ENCODE data around the gene SGIP1. TPM values are rescaled to one million over a fixed set of nuclear protein-coding genes. Genes with fewer than 3 reads are reported as not detected.

SGIP1 gene
- total RNA-seq, 2 donors from 2014 or later = 1.0 to 2.4 TPM

GRCh38 chr1:66520655-66521054 is 13.3 kb upstream of the SGIP1 start:
- no peak for ATAC-seq
- intact Hi-C loops (cut with DNase I, micrococcal nuclease) = no loop called here
- DNase-seq = no peak

GRCh38 chr1:66521721-66522365 is 12.1 kb upstream of the SGIP1 start:
- intact Hi-C loops (cut with DNase I, micrococcal nuclease) = no loop called here
- DNase-seq (no peak), ATAC-seq (no peak)

- ATAC-seq (no peak), DNase-seq (no peak)
- intact Hi-C loops (cut with DNase I, micrococcal nuclease) = no loop called here
These were observed 10.4 kb upstream of the SGIP1 start for GRCh38 chr1:66523562-66523961.

GRCh38 chr1:66525086-66525485 is 8.9 kb upstream of the SGIP1 start:
- no peak for ATAC-seq
- intact Hi-C loops (cut with DNase I, micrococcal nuclease) = no loop called here
- DNase-seq = no peak

GRCh38 chr1:66526036-66526435 is 7.9 kb upstream of the SGIP1 start:
- intact Hi-C loops (cut with DNase I, micrococcal nuclease) = no loop called here
- no peak for DNase-seq
- ATAC-seq = no peak

- no peak for ATAC-seq
- intact Hi-C loops (cut with DNase I, micrococcal nuclease) = no loop called here
- no peak for DNase-seq
These were observed 7.0 kb upstream of the SGIP1 start for GRCh38 chr1:66526991-66527390.

GRCh38 chr1:66527686-66528085 is 6.3 kb upstream of the SGIP1 start:
- intact Hi-C loops (cut with DNase I, micrococcal nuclease) = no loop called here
- DNase-seq = no peak
- no peak for ATAC-seq

- ATAC-seq (no peak), DNase-seq (no peak)
- intact Hi-C loops (cut with DNase I, micrococcal nuclease) = no loop called here
These were observed 5.4 kb upstream of the SGIP1 start for GRCh38 chr1:66528580-66528979.

- intact Hi-C loops (cut with DNase I, micrococcal nuclease) = no loop called here
- ATAC-seq (no peak), DNase-seq (no peak)
These were observed 1.7 kb upstream of the SGIP1 start for GRCh38 chr1:66532214-66532613.

- DNase-seq (peak in 1 of 2 donors; percentile 9), ATAC-seq (peak; percentile 21)
- intact Hi-C loops (cut with DNase I, micrococcal nuclease) = no loop called here
These were observed 862 bp upstream of the SGIP1 start for GRCh38 chr1:66532798-66533783.

GRCh38 chr1:66535061-66535460 is 1.1 kb downstream of the SGIP1 start:
- intact Hi-C loops (cut with DNase I, micrococcal nuclease) = no loop called here
- no peak for ATAC-seq

GRCh38 chr1:66535853-66536252 is 1.9 kb downstream of the SGIP1 start:
- DNase-seq (no peak), ATAC-seq (no peak)
- intact Hi-C loops (cut with DNase I, micrococcal nuclease) = no loop called here

More at GRCh38 chr1:66535061-66535460, 1.1 kb downstream of the SGIP1 start:
- DNase-seq = no peak

GRCh38 chr1:66537718-66538117 is 3.8 kb downstream of the SGIP1 start:
- intact Hi-C loops (cut with DNase I, micrococcal nuclease) = no loop called here
- ATAC-seq (no peak), DNase-seq (no peak)

GRCh38 chr1:66539491-66539890 is 5.5 kb downstream of the SGIP1 start:
- intact Hi-C loops (cut with DNase I, micrococcal nuclease) = no loop called here
- DNase-seq (no peak), ATAC-seq (no peak)

GRCh38 chr1:66540434-66541032 is 6.6 kb downstream of the SGIP1 start:
- DNase-seq = no peak
- intact Hi-C loops (cut with DNase I, micrococcal nuclease) = no loop called here

GRCh38 chr1:66542314-66542713 is 8.4 kb downstream of the SGIP1 start:
- DNase-seq (no peak), ATAC-seq (no peak)
- intact Hi-C loops (cut with DNase I, micrococcal nuclease) = no loop called here

More at GRCh38 chr1:66540434-66541032, 6.6 kb downstream of the SGIP1 start:
- ATAC-seq = no peak

GRCh38 chr1:66542811-66543767 is 9.1 kb downstream of the SGIP1 start:
- DNase-seq = peak; percentile 83 to 84
- peak; percentile 100 for ATAC-seq
- intact Hi-C loops (cut with DNase I, micrococcal nuclease) = no loop called here

GRCh38 chr1:66546047-66546810 is 12.3 kb downstream of the SGIP1 start:
- intact Hi-C loops (cut with DNase I, micrococcal nuclease) = no loop called here
- ATAC-seq (no peak), DNase-seq (no peak)

Data from left colon (tissue), 2 donors.